Heart left ventricle (tissue), 16 donors: ENCODE results near the gene STXBP6. TPM values are rescaled to one million over a fixed set of nuclear protein-coding genes. Genes with fewer than 3 reads are reported as not detected.

Experiments used
- ATAC-seq, 4 donors: fragments of 200-7000 bp; cut with Tn5 transposase; one replicate each; pipeline ENCODE4 v1.9.1; 2020 to 2022; ENCODE audit warnings: moderate library complexity in 4 of 4, mild to moderate bottlenecking in 3 of 4, moderate number of reproducible peaks in 1 of 4
- DNase-seq, 5 donors: peaks; one replicate each; pipeline ENCODE4 v3.0.0-alpha.2; 2020
- H3K27ac ChIP-seq, 12 donors: fragments of 200-600 bp; sonication (generic) in 4 of 12; one replicate each; pipeline versions ENCODE4 v1.5.0 to v1.8.0; 2016 to 2022; ENCODE audit warnings: mild to moderate bottlenecking in 2 of 12
- H3K27me3 ChIP-seq, 9 donors: fragments of 200-600 bp; sonication (generic) in 2 of 9; one replicate each; pipeline versions ENCODE4 v1.5.1 to v1.8.0; 2016 to 2022; ENCODE audit warnings: mild to moderate bottlenecking in 3 of 9
- H3K36me3 ChIP-seq, 9 donors: fragments of 200-600 bp; sonication (generic) in 2 of 9; one replicate each; pipeline versions ENCODE4 v1.5.0 to v1.8.0; 2018 to 2022; ENCODE audit warnings: mild to moderate bottlenecking in 2 of 9
- H3K4me1 ChIP-seq, 12 donors: fragments of 200-600 bp; sonication (generic) in 4 of 12; one replicate each; pipeline versions ENCODE4 v1.5.0 to v1.8.0; 2016 to 2022; ENCODE audit warnings: mild to moderate bottlenecking in 3 of 12
- H3K4me3 ChIP-seq, 12 donors: fragments of 200-600 bp; sonication (generic) in 4 of 12; one replicate each; pipeline versions ENCODE4 v1.5.0 to v1.8.0; 2017 to 2022; ENCODE audit warnings: mild to moderate bottlenecking in 9 of 12, moderate library complexity in 4 of 12
- H3K9me3 ChIP-seq, 12 donors: fragments of 200-600 bp; sonication (generic) in 4 of 12; one replicate each; pipeline versions ENCODE4 v1.5.0 to v1.8.0; 2016 to 2022; ENCODE audit warnings: mild to moderate bottlenecking in 1 of 12
- CTCF ChIP-seq, 12 donors: fragments of 200-600 bp; sonication (generic) in 4 of 12; IDR thresholded peaks; one replicate each; pipeline versions ENCODE4 v1.5.0 to v1.8.0; 2018 to 2022; ENCODE audit warnings: antibody characterized with exemption in 12 of 12, mild to moderate bottlenecking in 5 of 12
- POLR2A ChIP-seq, 2 donors: fragments of 450-650 bp; IDR thresholded peaks; one replicate each; pipeline ENCODE4 v1.6.1; 2017; ENCODE audit warnings: antibody characterized with exemption in 2 of 2, mild to moderate bottlenecking in 2 of 2, moderate library complexity in 2 of 2
- WGBS, 4 donors: extraction: QIAGEN DNeasy Blood & Tissue Kit in 2 of 4; methylation state at CpG; one replicate each; pipeline versions ENCODE4 v1.1.5 to v1.1.7; 2013 to 2018; 5-methylcytosine and 5-hydroxymethylcytosine counted together
- intact Hi-C, 10 donors: fragments of 100-400 bp; cut with DNase I; formaldehyde crosslinking; loops; one replicate each; pipeline versions ENCODE4 v1.11.1 to v1.14.2; 2022
- polyA plus RNA-seq, 2 donors: library from polyadenylated mRNA; stranded (reverse); fragments of 200-250 nt; gene quantifications; one replicate each; pipeline ENCODE4 v1.2.3, GENCODE V29; 2013
- total RNA-seq, 9 donors: library from RNA; depleted of rRNA in 2 of 9; stranded (reverse); fragments of >200 nt in 2 of 9; fragmentation: NEBNext Ultra II Directional in 3 of 9; extraction: Animal tissue kit (Norgen Biotek cat#: 25700) in 3 of 9; gene quantifications; one replicate each; pipeline versions ENCODE4 v1.1.0 to v1.2.4, GENCODE V29; 2016 to 2023
- donor health status: ischemic (EF 13 %, LVEDD 7.1; RV severe dilation, severe dysfunction).
- donor health status: healthy with polysubstance abuse.
- donor health status: DM: no; HTN: yes; CAD: no.
- donor health status: DM: no; HTN: no; CAD: no.
- donor health status: ischemic (EF 25% LVEDD 6.9; RV normal size, moderate dysfunction).
- donor health status: ischemic (EF 25% LVEDD 5.7; RV mildly dilated, moderate dysfunction).
- donor health status: healthy.
- donor health status: DM: yes; HTN: yes; CAD: no.
- donor health status: ischemic (EF 35%, LVEDD 5.7; RV mildly dilated, moderate dysfunction).
- donor health status: nonischemic (EF 11% LVEDD 7.7; RV severe dilation, severe dysfunction).
- donor health status: DM: yes; HTN: yes; CAD: no.
- donor health status: PGD.
- donor health status: ischemic (EF 29% LVEDD 5.4; RV normal size, mild dysfunction).
- donor health status: nonischemic (EF 23%, LVEDD 6.1; RV moderate dilation, normal function).

STXBP6 gene
- total and polyA plus RNA-seq, 11 donors: 12.5 to 57.3 (median 23.7) TPM

GRCh38 chr14:25052921-25053320 is 3.0 kb upstream of the STXBP6 start:
- WGBS, 4 donors: 92 to 96% (median 93%) methylated on average over 4 of the region's 4 CpGs
- no peak for TF ChIP-seq POLR2A (IDR thresholded peaks at IDR 0.05)
- TF ChIP-seq CTCF (IDR thresholded peaks at IDR 0.05): no peak
- no peaks in the 10 kb centered on the region for H3K36me3 ChIP-seq
- H3K4me3 ChIP-seq: no peak overlapping the region
- H3K27me3 ChIP-seq: peaks cover 0 to 44% (median 0%) of the 10 kb centered on the region in 9 donors
- no peak for ATAC-seq
- peaks cover 0 to 26% (median 11%) of the 10 kb centered on the region in 12 donors for H3K4me1 ChIP-seq
- DNase-seq: no peak
- no peak overlapping the region for H3K27ac ChIP-seq
- H3K9me3 ChIP-seq: no peaks in the 10 kb centered on the region
- intact Hi-C loops: loop anchor here in 2 of 10 donors (5.0 to 10.0 kb wide), 2 partner anchors 72 to 79 kb away; no protein-coding TSS in a partner anchor

- intact Hi-C loops: loop anchor here in 2 of 10 donors (5.0 to 10.0 kb wide), 2 partner anchors 72 to 80 kb away; no protein-coding TSS in a partner anchor
- ATAC-seq (no peak), DNase-seq (no peak)
- Histone ChIP-seq H3K9me3 (no peaks in the 10 kb centered on the region), H3K27ac (no peak overlapping the region), H3K36me3 (no peaks in the 10 kb centered on the region), H3K4me1 (peaks cover 0 to 31% (median 13%) of the 10 kb centered on the region in 12 donors), H3K27me3 (peaks cover 0 to 47% (median 0%) of the 10 kb centered on the region in 9 donors), H3K4me3 (no peak overlapping the region)
- TF ChIP-seq CTCF (IDR thresholded peaks at IDR 0.05) (no peak), POLR2A (IDR thresholded peaks at IDR 0.05) (no peak)
- 64 to 75% (median 70%) methylated on average over 2 of the region's 2 CpGs for WGBS, 4 donors
These were observed 2.4 kb upstream of the STXBP6 start for GRCh38 chr14:25052385-25052784.

- Histone ChIP-seq H3K9me3 (no peaks in the 10 kb centered on the region), H3K27me3 (peaks cover 0 to 47% (median 0%) of the 10 kb centered on the region in 9 donors), H3K27ac (peak overlapping the region; percentile 56 to 93 (median 85)), H3K4me3 (peak overlapping the region; percentile 65 to 90 (median 76)), H3K4me1 (peaks cover 4 to 38% (median 13%) of the 10 kb centered on the region in 12 donors), H3K36me3 (no peaks in the 10 kb centered on the region)
- WGBS, 4 donors: 5 to 9% (median 7%) methylated on average over 24 to 31 of the region's 31 CpGs
- ATAC-seq: peak in 2 of 4 donors; percentile 24 to 34
- TF ChIP-seq CTCF (IDR thresholded peaks at IDR 0.05) (no peak), POLR2A (IDR thresholded peaks at IDR 0.05) (no peak)
- DNase-seq: no peak
- intact Hi-C loops: loop anchor here in 3 of 10 donors (2.0 to 10.0 kb wide), 3 partner anchors 74 to 82 kb away; no protein-coding TSS in a partner anchor
These were observed 563 bp upstream of the STXBP6 start for GRCh38 chr14:25050269-25051150.

- peak in 3 of 5 donors; percentile 13 to 61 (median 45) for DNase-seq
- no peaks in the 10 kb centered on the region for H3K36me3 ChIP-seq
- ATAC-seq: peak in 3 of 4 donors; percentile 0 to 26 (median 15)
- H3K27ac ChIP-seq: peak overlapping the region; percentile 56 to 93 (median 85)
- H3K4me1 ChIP-seq: peaks cover 4 to 51% (median 13%) of the 10 kb centered on the region in 12 donors
- WGBS, 4 donors: 1 to 3% (median 1%) methylated on average over 33 to 34 of the region's 34 CpGs
- peaks cover 0 to 47% (median 0%) of the 10 kb centered on the region in 9 donors for H3K27me3 ChIP-seq
- intact Hi-C loops: loop anchor here in 8 of 10 donors (5.0 to 10.0 kb wide), 10 partner anchors 37 to 314 kb away; no protein-coding TSS in a partner anchor
- H3K4me3 ChIP-seq: peak overlapping the region; percentile 65 to 90 (median 76)
- TF ChIP-seq POLR2A (IDR thresholded peaks at IDR 0.05) (no peak), CTCF (IDR thresholded peaks at IDR 0.05) (no peak)
- no peaks in the 10 kb centered on the region for H3K9me3 ChIP-seq
These were observed 817 bp downstream of the STXBP6 start for GRCh38 chr14:25049093-25049567.
